Osteoblast (primary cell): ENCODE results near the gene NECTIN2. TPM values are rescaled to one million over a fixed set of nuclear protein-coding genes. Genes with fewer than 3 reads are reported as not detected.

Experiments
- DNase-seq: peaks from one replicate; pipeline ENCODE4 v3.0.0; 2011; ENCODE audit warnings: low spot score, mixed read lengths; ENCODE audit not compliant: insufficient read length; ENCODE audit errors: missing footprints
- H2AFZ ChIP-seq: 2 replicates; pipeline ENCODE4 v1.6.0; 2011; ENCODE audit warnings: mild to moderate bottlenecking, low read length
- H3K27ac ChIP-seq: 2 replicates; pipeline ENCODE4 v1.5.1; 2011; ENCODE audit warnings: mild to moderate bottlenecking, low read depth, low read length, moderate library complexity
- H3K27me3 ChIP-seq: 2 replicates; pipeline ENCODE4 v1.6.0; 2012; ENCODE audit warnings: mild to moderate bottlenecking, control low read depth, inconsistent platforms, low read length, moderate library complexity; ENCODE audit not compliant: insufficient read depth
- H3K36me3 ChIP-seq: 2 replicates; pipeline ENCODE4 v1.5.1; 2011; ENCODE audit warnings: mild to moderate bottlenecking, low read length, control low read depth, moderate library complexity; ENCODE audit not compliant: insufficient read depth
- H3K4me1 ChIP-seq: 2 replicates; pipeline ENCODE4 v1.5.1; 2011; ENCODE audit warnings: mild to moderate bottlenecking, low read length, control low read depth, moderate library complexity; ENCODE audit not compliant: insufficient read depth
- H3K4me2 ChIP-seq: 2 replicates; pipeline ENCODE4 v1.6.0; 2011; ENCODE audit warnings: mild to moderate bottlenecking, low read length; ENCODE audit not compliant: insufficient read depth
- H3K4me3 ChIP-seq: fragments of 200-600 bp; sonication (generic); 3 replicates; pipeline ENCODE4 v1.5.1; 2012; ENCODE audit warnings: mild to moderate bottlenecking, low read length, inconsistent platforms; ENCODE audit not compliant: insufficient read depth
- H3K79me2 ChIP-seq: 2 replicates; pipeline ENCODE4 v1.6.0; 2012; ENCODE audit warnings: mild to moderate bottlenecking, low read length, control low read depth, inconsistent platforms; ENCODE audit not compliant: insufficient read depth
- H3K9me3 ChIP-seq: 2 replicates; pipeline ENCODE4 v1.5.1; 2011; ENCODE audit warnings: low read depth, low read length, control low read depth
- H4K20me1 ChIP-seq: 2 replicates; pipeline ENCODE4 v1.6.0; 2012; ENCODE audit warnings: mild to moderate bottlenecking, low read length, control low read depth; ENCODE audit not compliant: insufficient read depth
- CTCF ChIP-seq: IDR thresholded peaks from 2 replicates; pipeline ENCODE4 v1.5.1; 2011; ENCODE audit warnings: mild to moderate bottlenecking, low read depth, low read length, moderate library complexity; ENCODE audit errors: extremely low read depth
- total RNA-seq: library from RNA; depleted of rRNA; stranded (reverse); fragments of >200 nt; gene quantifications from 2 replicates; pipeline ENCODE4 v1.2.3, GENCODE V29; 2012

The NECTIN2 gene
- total RNA-seq, 1 donor, result 46.0 TPM

- H3K4me2 ChIP-seq, result no peak overlapping the region
- no peak for TF ChIP-seq CTCF
- DNase-seq, result peak; percentile 77
- no peak overlapping the region for H3K27ac ChIP-seq
- no peak overlapping the region for H2AFZ ChIP-seq
- no peak overlapping the region for H3K4me3 ChIP-seq
- H3K27me3 ChIP-seq, result no peaks in the 10 kb centered on the region
- no peaks in the 10 kb centered on the region for H4K20me1 ChIP-seq
- no peaks in the 10 kb centered on the region for H3K36me3 ChIP-seq
- H3K4me1 ChIP-seq, result peaks cover under 1% of the 10 kb centered on the region
- H3K79me2 ChIP-seq, result no peaks in the 10 kb centered on the region
- no peaks in the 10 kb centered on the region for H3K9me3 ChIP-seq
Observed at GRCh38 chr19:44814517-44814916, 31.6 kb upstream of the NECTIN2 start.

GRCh38 chr19:44816301-44816700 is 29.8 kb upstream of the NECTIN2 start:
- H3K4me1 ChIP-seq, result no peaks in the 10 kb centered on the region
- H3K36me3 ChIP-seq, result no peaks in the 10 kb centered on the region
- no peaks in the 10 kb centered on the region for H3K79me2 ChIP-seq
- no peaks in the 10 kb centered on the region for H3K9me3 ChIP-seq
- peak; percentile 78 for DNase-seq
- H2AFZ ChIP-seq, result no peak overlapping the region
- no peak overlapping the region for H3K27ac ChIP-seq
- H4K20me1 ChIP-seq, result no peaks in the 10 kb centered on the region
- H3K4me3 ChIP-seq, result no peak overlapping the region
- H3K4me2 ChIP-seq, result no peak overlapping the region
- H3K27me3 ChIP-seq, result no peaks in the 10 kb centered on the region
- TF ChIP-seq CTCF, result no peak

- no peaks in the 10 kb centered on the region for H3K27me3 ChIP-seq
- H3K4me2 ChIP-seq, result no peak overlapping the region
- no peak overlapping the region for H2AFZ ChIP-seq
- no peaks in the 10 kb centered on the region for H3K4me1 ChIP-seq
- H3K4me3 ChIP-seq, result no peak overlapping the region
- no peaks in the 10 kb centered on the region for H3K9me3 ChIP-seq
- no peaks in the 10 kb centered on the region for H4K20me1 ChIP-seq
- peak; percentile 79 for DNase-seq
- H3K36me3 ChIP-seq, result no peaks in the 10 kb centered on the region
- H3K27ac ChIP-seq, result no peak overlapping the region
- no peaks in the 10 kb centered on the region for H3K79me2 ChIP-seq
- no peak for TF ChIP-seq CTCF
Observed at GRCh38 chr19:44817725-44818465, 28.2 kb upstream of the NECTIN2 start.

- H3K27ac ChIP-seq, result no peak overlapping the region
- H3K4me1 ChIP-seq, result no peaks in the 10 kb centered on the region
- no peak for TF ChIP-seq CTCF
- no peak overlapping the region for H3K4me3 ChIP-seq
- peak; percentile 58 for DNase-seq
- no peaks in the 10 kb centered on the region for H4K20me1 ChIP-seq
- H3K79me2 ChIP-seq, result no peaks in the 10 kb centered on the region
- H3K27me3 ChIP-seq, result peaks cover 4% of the 10 kb centered on the region
- no peaks in the 10 kb centered on the region for H3K36me3 ChIP-seq
- no peak overlapping the region for H2AFZ ChIP-seq
- H3K9me3 ChIP-seq, result no peaks in the 10 kb centered on the region
- H3K4me2 ChIP-seq, result no peak overlapping the region
Observed at GRCh38 chr19:44818466-44819031, 27.5 kb upstream of the NECTIN2 start.
